IMR-90 (cell line): ENCODE data around the gene LINGO1. TPM values are rescaled to one million over a fixed set of nuclear protein-coding genes. Genes with fewer than 3 reads are reported as not detected.

Experiments
- ATAC-seq: fragments of 200-7000 bp; cut with Tn5 transposase; 2 replicates; pipeline ENCODE4 v1.9.1; 2020; ENCODE audit warnings: low read depth, mild to moderate bottlenecking, moderate library complexity
- BruUV-seq: library from RNA; stranded (reverse); fragments of 400-500 nt; replicated peaks from 2 replicates; lab custom pipeline; 2021; lab: Mats Ljungman, UMichigan
- CTCF ChIA-PET: fragments of 300-600 bp; formaldehyde crosslinking; extraction: SDS; loops from one replicate; lab custom pipeline; 2021; ENCODE audit warnings: antibody characterized with exemption; lab: Yijun Ruan, JAX
- POLR2A ChIA-PET: fragments of 300-600 bp; sonication (Branson Sonifier 250); formaldehyde crosslinking; loops from one replicate; lab custom pipeline; 2022; ENCODE audit warnings: antibody characterized with exemption; ENCODE audit not compliant: unreplicated experiment; lab: Charles Lee
- DNase-seq: peaks from one replicate; pipeline ENCODE4 v3.0.0; 2013
- H2AFZ ChIP-seq: replicated peaks from 2 replicates; pipeline ENCODE3; 2013; ENCODE audit warnings: low read length, mild to moderate bottlenecking; ENCODE audit not compliant: poor library complexity
- H2AK5ac ChIP-seq: 2 replicates; pipeline ENCODE4 v1.6.1; 2013; ENCODE audit warnings: low read depth, low read length, inconsistent platforms
- H2AK9ac ChIP-seq: replicated peaks from 2 replicates; pipeline ENCODE3; 2013; ENCODE audit warnings: mild to moderate bottlenecking, low read depth, low read length, moderate library complexity; ENCODE audit not compliant: poor library complexity
- H2BK120ac ChIP-seq: 2 replicates; pipeline ENCODE4 v1.6.1; 2013; ENCODE audit warnings: low read depth, low read length, inconsistent platforms
- H2BK15ac ChIP-seq: 3 replicates; pipeline ENCODE4 v1.6.1; 2013; ENCODE audit warnings: low read depth, low read length, inconsistent platforms
- H2BK20ac ChIP-seq: 2 replicates; pipeline ENCODE4 v1.6.1; 2013; ENCODE audit warnings: low read depth, mild to moderate bottlenecking, inconsistent platforms, low read length, moderate library complexity
- H2BK5ac ChIP-seq: 2 replicates; pipeline ENCODE4 v1.6.1; 2013; ENCODE audit warnings: mild to moderate bottlenecking, low read depth, low read length, inconsistent platforms; ENCODE audit not compliant: poor library complexity, severe bottlenecking
- H3K14ac ChIP-seq: replicated peaks from 2 replicates; pipeline ENCODE4 v1.6.1; 2013; ENCODE audit warnings: low read depth, low read length, inconsistent platforms
- H3K18ac ChIP-seq: 2 replicates; pipeline ENCODE4 v1.6.1; 2013; ENCODE audit warnings: low read depth, low read length, control low read depth
- H3K23ac ChIP-seq: 2 replicates; pipeline ENCODE4 v1.6.1; 2013; ENCODE audit warnings: low read depth, low read length, inconsistent platforms
- H3K27ac ChIP-seq: 2 replicates; pipeline ENCODE4 v1.5.1; 2013; ENCODE audit warnings: mild to moderate bottlenecking, control low read depth, low read length; ENCODE audit not compliant: insufficient read depth
- H3K27me3 ChIP-seq: 2 replicates; pipeline ENCODE4 v1.6.1; 2013; ENCODE audit warnings: low read length; ENCODE audit not compliant: control insufficient read depth, insufficient read depth
- H3K36me3 ChIP-seq: 2 replicates; pipeline ENCODE4 v1.6.1; 2013; ENCODE audit warnings: low read length, mixed read lengths; ENCODE audit not compliant: control insufficient read depth, insufficient read depth
- H3K4ac ChIP-seq: 2 replicates; pipeline ENCODE4 v1.6.1; 2013; ENCODE audit warnings: low read depth, low read length, inconsistent platforms
- H3K4me1 ChIP-seq: 2 replicates; pipeline ENCODE4 v1.6.1; 2013; ENCODE audit warnings: low read length, mixed read lengths; ENCODE audit not compliant: control insufficient read depth, insufficient read depth
- H3K4me2 ChIP-seq: 2 replicates; pipeline ENCODE4 v1.6.1; 2013; ENCODE audit warnings: low read depth, mild to moderate bottlenecking, control low read depth, low read length, moderate library complexity
- H3K4me3 ChIP-seq: 2 replicates; pipeline ENCODE4 v1.5.1; 2013; ENCODE audit warnings: low read depth, mild to moderate bottlenecking, control low read depth, low read length, moderate library complexity; ENCODE audit not compliant: insufficient read depth
- H3K56ac ChIP-seq: 2 replicates; pipeline ENCODE4 v1.6.1; 2013; ENCODE audit warnings: low read length, inconsistent platforms; ENCODE audit not compliant: insufficient read depth; ENCODE audit errors: extremely low read depth
- H3K79me1 ChIP-seq, 2 experiments: 2 replicates each; pipeline ENCODE4 v1.6.1; 2013; ENCODE audit warnings: low read length in 2 of 2, inconsistent platforms in 1 of 2, low read depth in 1 of 2
- H3K9ac ChIP-seq: 2 replicates; pipeline ENCODE4 v1.6.1; 2013; ENCODE audit warnings: low read depth, low read length, control low read depth
- H3K9me1 ChIP-seq: 2 replicates; pipeline ENCODE4 v1.6.1; 2013; ENCODE audit warnings: low read length, inconsistent platforms; ENCODE audit not compliant: insufficient read depth
- H3K9me3 ChIP-seq: 2 replicates; pipeline ENCODE4 v1.6.1; 2013; ENCODE audit warnings: low read length; ENCODE audit not compliant: control insufficient read depth, insufficient read depth
- H4K20me1 ChIP-seq: 2 replicates; pipeline ENCODE4 v1.6.1; 2013; ENCODE audit warnings: low read length, inconsistent platforms; ENCODE audit not compliant: insufficient read depth
- H4K5ac ChIP-seq: 2 replicates; pipeline ENCODE4 v1.6.1; 2013; ENCODE audit warnings: mild to moderate bottlenecking, low read depth, low read length, control low read depth
- H4K8ac ChIP-seq, 2 experiments: 2 replicates each; pipeline ENCODE4 v1.6.1; 2013; ENCODE audit warnings: low read depth in 2 of 2, low read length in 2 of 2, control low read depth in 1 of 2, inconsistent platforms in 1 of 2
- H4K91ac ChIP-seq: 2 replicates; pipeline ENCODE4 v1.6.1; 2013; ENCODE audit warnings: low read depth, low read length, inconsistent platforms; ENCODE audit not compliant: insufficient read depth
- BHLHE40 ChIP-seq: fragments of 150-350 bp; IDR thresholded peaks from 2 replicates; pipeline ENCODE4 v1.6.1; 2016; ENCODE audit warnings: mild to moderate bottlenecking, low read depth, low read length
- CEBPB ChIP-seq: IDR thresholded peaks from 2 replicates; pipeline ENCODE4 v1.6.1; 2012; ENCODE audit warnings: low read depth, low read length, improper control_type of control experiment
- CHD1 ChIP-seq: IDR thresholded peaks from 2 replicates; pipeline ENCODE4 v1.6.1; 2012; ENCODE audit warnings: low read depth, low read length, improper control_type of control experiment
- CTCF ChIP-seq: conservative IDR thresholded peaks from 2 replicates; pipeline ENCODE4 v1.5.1; 2012; ENCODE audit warnings: mild to moderate bottlenecking, low read depth, low read length, improper control_type of control experiment
- ELK1 ChIP-seq: fragments of 150-350 bp; IDR thresholded peaks from 2 replicates; pipeline ENCODE4 v1.6.1; 2016; ENCODE audit warnings: low read depth, mild to moderate bottlenecking, low read length, moderate library complexity, borderline replicate concordance
- MAFK ChIP-seq: IDR thresholded peaks from 2 replicates; pipeline ENCODE4 v1.6.1; 2012; ENCODE audit warnings: low read depth, low read length, improper control_type of control experiment
- MAZ ChIP-seq: IDR thresholded peaks from 2 replicates; pipeline ENCODE4 v1.6.1; 2012; ENCODE audit warnings: low read depth, mild to moderate bottlenecking, low read length, improper control_type of control experiment, moderate library complexity, borderline replicate concordance
- MXI1 ChIP-seq: IDR thresholded peaks from 2 replicates; pipeline ENCODE4 v1.6.1; 2012; ENCODE audit warnings: low read depth, mild to moderate bottlenecking, low read length, moderate library complexity, borderline replicate concordance
- NFE2L2 ChIP-seq: fragments of 150-350 bp; IDR thresholded peaks from 2 replicates; pipeline ENCODE4 v1.6.1; 2016; ENCODE audit warnings: low read depth, mild to moderate bottlenecking, low read length
- POLR2A ChIP-seq: IDR thresholded peaks from 2 replicates; pipeline ENCODE4 v1.6.1; 2012; ENCODE audit warnings: mild to moderate bottlenecking, low read depth, low read length
- RAD21 ChIP-seq: IDR thresholded peaks from 2 replicates; pipeline ENCODE4 v1.6.1; 2012; ENCODE audit warnings: low read length, improper control_type of control experiment
- RCOR1 ChIP-seq: IDR thresholded peaks from 2 replicates; pipeline ENCODE4 v1.6.1; 2012; ENCODE audit warnings: mild to moderate bottlenecking, low read length, improper control_type of control experiment; ENCODE audit not compliant: insufficient replicate concordance
- RFX5 ChIP-seq: IDR thresholded peaks from 2 replicates; pipeline ENCODE4 v1.8.0; 2012; ENCODE audit warnings: low read depth, mild to moderate bottlenecking, low read length, moderate library complexity
- SMC3 ChIP-seq: fragments of 150-350 bp; IDR thresholded peaks from 2 replicates; pipeline ENCODE4 v1.6.1; 2016; ENCODE audit warnings: low read depth, mild to moderate bottlenecking, antibody characterized with exemption, low read length, moderate library complexity
- USF2 ChIP-seq: fragments of 150-350 bp; IDR thresholded peaks from 2 replicates; pipeline ENCODE4 v1.6.1; 2017; ENCODE audit warnings: mild to moderate bottlenecking, antibody characterized with exemption, low read length, low read depth
- WGBS, 2 experiments: methylation state at CpG; one replicate each; pipeline versions ENCODE4 v1.1.5 to v1.1.7; 2013; ENCODE audit warnings: missing lambda C conversion rate in 2 of 2; ENCODE audit not compliant: insufficient read length in 1 of 2; ENCODE audit errors: extremely low coverage in 2 of 2; 5-methylcytosine and 5-hydroxymethylcytosine counted together
- dilution Hi-C: fragments of 300-500 bp; cut with HindIII; formaldehyde crosslinking; loops from one replicate; pipeline ENCODE4 v1.14.3; 2018; ENCODE audit warnings: low sequenced_read_pairs; ENCODE audit not compliant: unreplicated experiment
- in situ Hi-C: fragments of 300-500 bp; cut with MboI; formaldehyde crosslinking; loops from 3 replicates; pipeline ENCODE4 v1.14.3; 2019; ENCODE audit warnings: low sequenced_read_pairs, inconsistent platforms, mixed read lengths
- intact Hi-C: fragments of 100-400 bp; cut with micrococcal nuclease; formaldehyde crosslinking; loops from 2 replicates; pipeline ENCODE4 v1.10.0; 2022
- polyA plus RNA-seq, 3 experiments: library from polyadenylated mRNA; depleted of rRNA; stranded (reverse); fragments of >200 nt; gene quantifications; 2 replicates each; pipeline ENCODE4 v1.2.3, GENCODE V29; 2012; ENCODE audit warnings: low replicate concordance in 1 of 3
- total RNA-seq: library from RNA; depleted of rRNA; stranded (reverse); fragments of >200 nt; gene quantifications from 2 replicates; pipeline ENCODE4 v1.2.3, GENCODE V29; 2012

LINGO1 gene
- total and polyA plus RNA-seq, 2 of the 4 experiments (the other 2 are of a cell fraction) = 0.05 TPM; not detected in 1

DNA sequence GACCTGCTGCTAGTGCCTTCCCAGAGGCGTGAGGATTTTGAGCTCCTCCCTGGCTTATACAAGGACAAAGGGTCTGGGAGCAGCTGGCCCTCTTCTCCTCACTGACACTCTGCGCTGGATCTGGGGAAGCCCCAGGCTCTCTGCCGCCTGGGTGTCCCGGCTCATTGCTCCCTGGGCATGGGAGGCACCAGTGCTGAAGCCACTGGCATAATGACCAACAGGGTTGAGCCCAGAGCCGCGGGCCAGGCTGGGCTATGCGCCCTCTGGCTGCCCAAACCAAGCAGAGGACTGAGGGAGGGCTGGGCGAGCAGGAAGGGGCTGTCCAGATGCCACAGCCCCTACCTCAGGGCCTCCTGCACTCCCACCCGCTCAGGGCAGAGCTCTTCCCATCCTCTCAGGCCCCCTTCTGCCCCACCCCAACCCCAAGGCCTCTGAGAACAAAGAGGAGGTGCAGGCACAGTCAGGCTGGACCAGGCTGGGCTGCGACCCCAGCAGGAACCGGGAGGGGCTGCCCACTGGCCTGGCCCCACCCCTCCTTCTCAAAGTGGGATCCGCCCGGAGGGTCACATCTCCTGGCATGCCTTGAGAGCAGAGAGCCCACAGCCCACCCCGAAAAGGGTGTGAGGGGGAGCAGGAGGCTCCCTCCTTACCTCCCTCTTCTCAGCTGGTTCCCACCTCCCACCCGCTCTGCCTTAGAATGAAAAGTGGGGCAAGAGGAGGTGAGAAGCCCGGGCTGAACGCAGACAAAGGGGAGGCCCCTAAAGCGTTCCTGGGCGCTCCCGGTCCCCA, 1.6 kb downstream of the LINGO1 start:
- Histone ChIP-seq H3K9ac (no peak overlapping the region), H3K9me1 (no peaks in the 10 kb centered on the region), H2AK9ac (no peak overlapping the region), H2BK15ac (no peak overlapping the region), H2BK5ac (no peak overlapping the region), H3K56ac (no peak overlapping the region), H3K4ac (no peak overlapping the region), H2BK20ac (no peak overlapping the region), H4K91ac (no peak overlapping the region), H2AK5ac (no peak overlapping the region), H3K14ac (no peak overlapping the region), H3K27me3 (peaks cover 83% of the 10 kb centered on the region), H2BK120ac (no peak overlapping the region), H3K9me3 (no peaks in the 10 kb centered on the region; the same call in 1 of the 2 replicates), H3K79me1 (no peaks in the 10 kb centered on the region), H3K18ac (no peak overlapping the region), H3K23ac (no peak overlapping the region), H4K8ac (no peak overlapping the region), H3K4me1 (peaks cover 3% of the 10 kb centered on the region; the same call in 1 of the 2 replicates), H3K4me3 (no peak overlapping the region), H2AFZ (peak overlapping the region; percentile 33), H3K27ac (no peak overlapping the region), H3K36me3 (no peaks in the 10 kb centered on the region), H4K5ac (no peak overlapping the region), H3K4me2 (no peak overlapping the region), H4K20me1 (0 out of 2 replicates have a peak, but pooled peaks cover 4% of the 10 kb centered on the region)
- intact Hi-C loops = loop anchor here (5.0 kb wide), 1 partner anchor 514 kb away; no protein-coding TSS in a partner anchor
- POLR2A ChIA-PET = no interaction called here
- DNase-seq = no peak
- CTCF ChIA-PET = no interaction called here
- BruUV-seq = no TSS peak
- no peak for ATAC-seq
- 19% methylated on average over 4 of the region's 20 CpGs; no CpG with 5 or more reads in 1 of the 2 experiments for WGBS, 2 experiments
- in situ Hi-C loops = no loop called here
- dilution Hi-C loops = no loop called here
- TF ChIP-seq RFX5 (no peak), CHD1 (no peak), MXI1 (no peak), RAD21 (no peak), POLR2A (no peak), CEBPB (no peak), SMC3 (no peak), BHLHE40 (no peak), RCOR1 (no peak), NFE2L2 (no peak), USF2 (no peak), ELK1 (no peak), MAZ (no peak), MAFK (no peak), CTCF (no peak)
